GDM1 (cell line): Measurements from ENCODE around the gene SYNE2.

ENCODE experiments used
- DNase-seq: peaks from one replicate; lab custom pipeline; 2025; lab: John Stamatoyannopoulos, UW

The SYNE2 gene

GRCh38 chr14:63911404-63911803 is 58.6 kb downstream of the SYNE2 start:
- DNase-seq, result no peak

GRCh38 chr14:63912286-63912685 is 59.5 kb downstream of the SYNE2 start:
- no peak for DNase-seq

GRCh38 chr14:63918411-63918810 is 65.6 kb downstream of the SYNE2 start:
- DNase-seq, result no peak

- DNase-seq, result no peak
Observed at GRCh38 chr14:63922696-63923421, 70.1 kb downstream of the SYNE2 start.

GRCh38 chr14:63923422-63923752 is 70.6 kb downstream of the SYNE2 start:
- DNase-seq, result no peak

GRCh38 chr14:63924375-63924774 is 71.6 kb downstream of the SYNE2 start:
- no peak for DNase-seq

GRCh38 chr14:63926641-63927040 is 73.8 kb downstream of the SYNE2 start:
- no peak for DNase-seq

- no peak for DNase-seq
Observed at GRCh38 chr14:63928744-63929174, 76.0 kb downstream of the SYNE2 start.

GRCh38 chr14:63933110-63933509 is 80.3 kb downstream of the SYNE2 start:
- DNase-seq, result no peak

GRCh38 chr14:63933711-63934110 is 80.9 kb downstream of the SYNE2 start:
- DNase-seq, result no peak

- DNase-seq, result no peak
Observed at GRCh38 chr14:63938198-63939005, 85.6 kb downstream of the SYNE2 start.

GRCh38 chr14:63939006-63939270 is 86.1 kb downstream of the SYNE2 start:
- DNase-seq, result no peak

- DNase-seq, result no peak
Observed at GRCh38 chr14:63940387-63940786, 87.6 kb downstream of the SYNE2 start.

- DNase-seq, result no peak
Observed at GRCh38 chr14:63941023-63941422, 88.2 kb downstream of the SYNE2 start.

GRCh38 chr14:63949696-63950095 is 96.9 kb downstream of the SYNE2 start:
- no peak for DNase-seq

GRCh38 chr14:63951021-63951420 is 98.2 kb downstream of the SYNE2 start:
- DNase-seq, result no peak

GRCh38 chr14:63951429-63951828 is 98.6 kb downstream of the SYNE2 start:
- no peak for DNase-seq

GRCh38 chr14:63952053-63952932 is 99.5 kb downstream of the SYNE2 start:
- DNase-seq, result no peak

GRCh38 chr14:63952933-63953437 is 100.2 kb downstream of the SYNE2 start:
- DNase-seq, result no peak

- no peak for DNase-seq
Observed at GRCh38 chr14:63956326-63956725, 103.5 kb downstream of the SYNE2 start.

- DNase-seq, result no peak
Observed at GRCh38 chr14:63960926-63961567, 108.2 kb downstream of the SYNE2 start.

GRCh38 chr14:63962906-63963305 is 110.1 kb downstream of the SYNE2 start:
- DNase-seq, result no peak
